ENCODE measurements around the gene COL6A2. TPM values are rescaled to one million over a fixed set of nuclear protein-coding genes. Genes with fewer than 3 reads are reported as not detected.

Gene COL6A2
- total and polyA plus RNA-seq, 2 of the 13 experiments (the other 11 are each of a cell fraction or from before 2014, with no cell fraction given): 0.07 to 0.41 TPM

- Histone ChIP-seq H3K79me2 (ENCODE audit: insufficient read depth, low read length) (no peaks in the 10 kb centered on the region), H3K27me3 (ENCODE audit: control insufficient read depth in 1 of 2, insufficient read depth in 2 of 2, low read length in 2 of 2) (no peaks in the 10 kb centered on the region), H4K20me1 (ENCODE audit: insufficient read depth, low read length) (peaks cover 4% of the 10 kb centered on the region; the same call in 1 of the 2 replicates), H3K4me3 (replicated peaks in 1 of 3; ENCODE audit: insufficient read depth in 1 of 3, low read depth in 2 of 3, low read length in 3 of 3) (no peak overlapping the region), H2AFZ (ENCODE audit: low read length) (no peak overlapping the region), H3K9me3 (ENCODE audit: low read length) (no peaks in the 10 kb centered on the region), H3K9ac (ENCODE audit: insufficient read depth, low read depth, low read length) (no peak overlapping the region), H3K27ac (ENCODE audit: extremely low read length, insufficient read depth, low read length) (no peak overlapping the region), H3K4me1 (ENCODE audit: insufficient read depth, low read length) (no peaks in the 10 kb centered on the region), H3K36me3 (replicated peaks in 1 of 2; ENCODE audit: control insufficient read depth in 1 of 2, insufficient read depth in 2 of 2, low read length in 2 of 2) (no peaks in the 10 kb centered on the region), H3K4me2 (ENCODE audit: low read depth, low read length) (no peak overlapping the region)
- no peak for FAIRE-seq
- no peak for ATAC-seq
- TF ChIP-seq E2F2 (CRISPR knock-in tag; IDR thresholded peaks at IDR 0.05; ENCODE audit: borderline replicate concordance) (no peak), ZC3H13 (CRISPR knock-in tag; IDR thresholded peaks at IDR 0.05) (0 out of 2 replicates have a peak, but pooled peaks have one; percentile 11)
- DNase-seq (ENCODE audit: low spot score): no peak
- no CpG with 5 or more reads among the region's 4 CpGs for WGBS (ENCODE audit: low lambda C conversion rate)
- in situ Hi-C loops (cut with HindIII; ENCODE audit: extremely low pct_ligation_motif_present, low pct_unique_long_range_greater_than_20kb) (no loop called here), intact Hi-C loops (cut with micrococcal nuclease; ENCODE audit: unreplicated experiment) (no loop called here)
- POLR2A ChIA-PET: no interaction called here
- BruUV-seq (replicated peaks): no TSS peak
- CTCF ChIA-PET (ENCODE audit: low intra/inter-chr PET ratio, low total read pairs): no interaction called here
Measured at GRCh38 chr21:46131588-46131837, 33.6 kb downstream of the COL6A2 start.

GRCh38 chr21:46131838-46132651 is 34.1 kb downstream of the COL6A2 start:
- no peak for FAIRE-seq
- WGBS (ENCODE audit: low lambda C conversion rate): 94% methylated on average over 43 of the region's 85 CpGs
- no peak for DNase-seq (ENCODE audit: low spot score)
- in situ Hi-C loops (cut with HindIII; ENCODE audit: extremely low pct_ligation_motif_present, low pct_unique_long_range_greater_than_20kb) (no loop called here), intact Hi-C loops (cut with micrococcal nuclease; ENCODE audit: unreplicated experiment) (no loop called here)
- POLR2A ChIA-PET: no interaction called here
- no peak overlapping the region for H3K27ac ChIP-seq (ENCODE audit: extremely low read length, insufficient read depth, low read length)
- H3K27me3 ChIP-seq (ENCODE audit: control insufficient read depth in 1 of 2, insufficient read depth in 2 of 2, low read length in 2 of 2): no peaks in the 10 kb centered on the region
- no peaks in the 10 kb centered on the region for H3K79me2 ChIP-seq (ENCODE audit: insufficient read depth, low read length)
- ATAC-seq: no peak
- H3K36me3 ChIP-seq (replicated peaks in 1 of 2; ENCODE audit: control insufficient read depth in 1 of 2, insufficient read depth in 2 of 2, low read length in 2 of 2): no peaks in the 10 kb centered on the region; a peak in 1 of 5 replicates
- H3K4me3 ChIP-seq (replicated peaks in 1 of 3; ENCODE audit: insufficient read depth in 1 of 3, low read depth in 2 of 3, low read length in 3 of 3): no peak overlapping the region
- H2AFZ ChIP-seq (ENCODE audit: low read length): no peak overlapping the region
- no peaks in the 10 kb centered on the region for H3K9me3 ChIP-seq (ENCODE audit: low read length)
- H3K9ac ChIP-seq (ENCODE audit: insufficient read depth, low read depth, low read length): no peak overlapping the region
- CTCF ChIA-PET (ENCODE audit: low intra/inter-chr PET ratio, low total read pairs): no interaction called here
- BruUV-seq (replicated peaks): no TSS peak
- no peak overlapping the region for H3K4me2 ChIP-seq (ENCODE audit: low read depth, low read length)
- H3K4me1 ChIP-seq (ENCODE audit: insufficient read depth, low read length): no peaks in the 10 kb centered on the region
- peaks cover 4% of the 10 kb centered on the region; the same call in 1 of the 2 replicates for H4K20me1 ChIP-seq (ENCODE audit: insufficient read depth, low read length)
- TF ChIP-seq ZHX1 (CRISPR knock-in tag; IDR thresholded peaks at IDR 0.05; ENCODE audit: low read depth): peak; percentile 82; the same call in 1 of the 2 replicates
- TF ChIP-seq NONO (IDR thresholded peaks at IDR 0.05): no peak
- 0 out of 2 replicates have a peak, but pooled peaks have one; percentile 32 for TF ChIP-seq NONO (CRISPR knock-in tag; conservative IDR thresholded peaks at IDR 0.05)
- peak; percentile 70 for TF ChIP-seq AGO2 (optimal IDR thresholded peaks at IDR 0.05; ENCODE audit: low read depth, low read length)
- 0 out of 2 replicates have a peak, but pooled peaks have one; percentile 64 for TF ChIP-seq AKAP8 (CRISPR knock-in tag; IDR thresholded peaks at IDR 0.05)
- TF ChIP-seq ZNF577 (CRISPR knock-in tag; IDR thresholded peaks at IDR 0.05; ENCODE audit: borderline replicate concordance, low read depth): no peak
- TF ChIP-seq KDM5B (CRISPR knock-in tag; IDR thresholded peaks at IDR 0.05; ENCODE audit: borderline replicate concordance): no peak
- TF ChIP-seq SOX6 (IDR thresholded peaks at IDR 0.05): no peak
- no peak for TF ChIP-seq SOX6 (CRISPR knock-in tag; IDR thresholded peaks at IDR 0.05)
- TF ChIP-seq DNMT1 (CRISPR knock-in tag; IDR thresholded peaks at IDR 0.05): peak; percentile 47; the same call in 1 of the 2 replicates
- no peak for TF ChIP-seq ZNF33A (CRISPR knock-in tag; IDR thresholded peaks at IDR 0.05; ENCODE audit: borderline replicate concordance)
- TF ChIP-seq HOXA3 (CRISPR knock-in tag; IDR thresholded peaks at IDR 0.05): peak; percentile 14; the same call in 1 of the 2 replicates
- no peak for TF ChIP-seq MIER3 (CRISPR knock-in tag; IDR thresholded peaks at IDR 0.05; ENCODE audit: borderline replicate concordance)
